GM23248 (cell line): ENCODE measurements around the gene NAV2. TPM values are rescaled to one million over a fixed set of nuclear protein-coding genes. Genes with fewer than 3 reads are reported as not detected.

Experiments
- DNase-seq: peaks from one replicate; pipeline ENCODE4 v3.0.0-alpha.2; 2015
- H2AFZ ChIP-seq: fragments of 200-600 bp; sonication (generic); 2 replicates; pipeline ENCODE4 v1.6.1; 2016; ENCODE audit warnings: antibody characterized with exemption
- H3F3A ChIP-seq: fragments of 200-600 bp; sonication (generic); 2 replicates; pipeline ENCODE4 v1.6.1; 2016; ENCODE audit warnings: mild to moderate bottlenecking, antibody characterized with exemption, mixed run types; ENCODE audit not compliant: insufficient read depth
- H3K27ac ChIP-seq: fragments of 200-600 bp; sonication (generic); 2 replicates; pipeline ENCODE4 v1.5.1; 2016; ENCODE audit warnings: mild to moderate bottlenecking
- H3K27me3 ChIP-seq: fragments of 200-600 bp; sonication (generic); replicated peaks from 2 replicates; pipeline ENCODE4 v1.6.1; 2016; ENCODE audit warnings: mild to moderate bottlenecking; ENCODE audit not compliant: insufficient read depth
- H3K36me3 ChIP-seq: fragments of 200-600 bp; sonication (generic); 2 replicates; pipeline ENCODE4 v1.6.1; 2016; ENCODE audit warnings: low read depth, mild to moderate bottlenecking
- H3K4me1 ChIP-seq: fragments of 200-600 bp; sonication (generic); 2 replicates; pipeline ENCODE4 v1.6.1; 2016; ENCODE audit warnings: mild to moderate bottlenecking; ENCODE audit not compliant: insufficient read depth
- H3K4me2 ChIP-seq: fragments of 200-600 bp; sonication (generic); one replicate; pipeline ENCODE4 v1.6.1; 2016; ENCODE audit warnings: mild to moderate bottlenecking; ENCODE audit not compliant: unreplicated experiment
- H3K4me3 ChIP-seq: fragments of 200-600 bp; sonication (generic); 2 replicates; pipeline ENCODE4 v1.5.1; 2016; ENCODE audit warnings: mild to moderate bottlenecking
- H3K79me2 ChIP-seq: fragments of 200-600 bp; sonication (generic); 2 replicates; pipeline ENCODE4 v1.6.1; 2016; ENCODE audit warnings: mild to moderate bottlenecking; ENCODE audit not compliant: insufficient read depth
- H3K9ac ChIP-seq: fragments of 200-600 bp; sonication (generic); 2 replicates; pipeline ENCODE4 v1.6.1; 2016; ENCODE audit warnings: mild to moderate bottlenecking
- H3K9me2 ChIP-seq: fragments of 200-600 bp; sonication (generic); 2 replicates; pipeline ENCODE4 v1.6.1; 2016; ENCODE audit warnings: mixed run types, mild to moderate bottlenecking, moderate library complexity; ENCODE audit not compliant: insufficient read depth
- H3K9me3 ChIP-seq: fragments of 200-600 bp; sonication (generic); one replicate; pipeline ENCODE4 v1.6.1; 2017; ENCODE audit warnings: low read depth
- H4K20me1 ChIP-seq: fragments of 200-600 bp; sonication (generic); 2 replicates; pipeline ENCODE4 v1.6.0; 2016; ENCODE audit not compliant: insufficient read depth
- EZH2 ChIP-seq: fragments of 200-600 bp; sonication (generic); IDR thresholded peaks from 2 replicates; pipeline ENCODE4 v1.6.1; 2018; ENCODE audit warnings: antibody characterized with exemption, mild to moderate bottlenecking; ENCODE audit not compliant: insufficient read depth, poor library complexity, severe bottlenecking
- EZH2phosphoT487 ChIP-seq: fragments of 200-600 bp; sonication (generic); IDR thresholded peaks from 2 replicates; pipeline ENCODE4 v1.6.1; 2018; ENCODE audit warnings: antibody characterized with exemption, moderate library complexity, mild to moderate bottlenecking, low read depth; ENCODE audit not compliant: insufficient read depth
- WGBS, 2 experiments: methylation state at CpG; one replicate each; pipeline ENCODE4 v1.1.6; 2015 to 2017; ENCODE audit warnings: low lambda C conversion rate in 2 of 2, low coverage in 1 of 2; ENCODE audit errors: missing lambda C conversion rate in 2 of 2; 5-methylcytosine and 5-hydroxymethylcytosine counted together
- in situ Hi-C: fragments of 300-500 bp; cut with MboI; formaldehyde crosslinking; loops from 2 replicates; pipeline ENCODE4 v1.15.0; 2020
- polyA plus RNA-seq: library from polyadenylated mRNA; unstranded; fragments of >200 nt; fragmentation: Nextera tagmentation; extraction: Ambion mirVana; gene quantifications from 2 replicates; pipeline ENCODE4 v1.2.1, GENCODE V29; 2016
- total RNA-seq: library from RNA; depleted of rRNA; stranded (reverse); fragments of >200 nt; shearing (Covaris generic); gene quantifications from 2 replicates; pipeline ENCODE4 v1.2.3, GENCODE V29; 2014

Gene NAV2
- total and polyA plus RNA-seq, 2 experiments from 2014 or later, result 5.7 to 11.9 TPM

GRCh38 chr11:19802773-19803293 lies 90.2 kb downstream of the NAV2 start:
- TF ChIP-seq EZH2 (no peak), EZH2phosphoT487 (no peak)
- Histone ChIP-seq H3K27me3 (no peaks in the 10 kb centered on the region), H3K9me3 (no peaks in the 10 kb centered on the region), H3K4me2 (no peak overlapping the region), H3K27ac (no peak overlapping the region), H3K36me3 (0 out of 2 replicates have a peak, but pooled peaks cover 3% of the 10 kb centered on the region), H2AFZ (no peak overlapping the region), H3F3A (peaks cover 35% of the 10 kb centered on the region), H4K20me1 (peaks cover 8% of the 10 kb centered on the region; the same call in 1 of the 2 replicates), H3K79me2 (peaks cover 99% of the 10 kb centered on the region), H3K9me2 (no peaks in the 10 kb centered on the region), H3K9ac (no peak overlapping the region), H3K4me1 (peaks cover 14% of the 10 kb centered on the region), H3K4me3 (no peak overlapping the region)
- in situ Hi-C loops, result no loop called here
- WGBS, 2 experiments, result 83 to 86% methylated on average over 4 of the region's 4 CpGs
- DNase-seq, result no peak

GRCh38 chr11:19803506-19803998 lies 90.9 kb downstream of the NAV2 start:
- Histone ChIP-seq H3K9ac (no peak overlapping the region), H3K9me2 (no peaks in the 10 kb centered on the region), H3K4me2 (no peak overlapping the region), H3K4me3 (no peak overlapping the region), H3F3A (peaks cover 35% of the 10 kb centered on the region), H3K27ac (no peak overlapping the region), H4K20me1 (peaks cover 8% of the 10 kb centered on the region; the same call in 1 of the 2 replicates), H2AFZ (no peak overlapping the region), H3K27me3 (no peaks in the 10 kb centered on the region), H3K4me1 (peaks cover 14% of the 10 kb centered on the region), H3K36me3 (0 out of 2 replicates have a peak, but pooled peaks cover 3% of the 10 kb centered on the region), H3K9me3 (no peaks in the 10 kb centered on the region), H3K79me2 (peaks cover 99% of the 10 kb centered on the region)
- in situ Hi-C loops, result no loop called here
- no peak for DNase-seq
- no peak for TF ChIP-seq EZH2
- TF ChIP-seq EZH2phosphoT487, result no peak
- 95% methylated on average over 3 of the region's 3 CpGs for WGBS, 2 experiments

GRCh38 chr11:19805376-19805775 lies 92.7 kb downstream of the NAV2 start:
- DNase-seq, result no peak
- TF ChIP-seq EZH2, result no peak
- TF ChIP-seq EZH2phosphoT487, result no peak
- Histone ChIP-seq H3K27ac (no peak overlapping the region), H3K4me2 (no peak overlapping the region), H3K36me3 (0 out of 2 replicates have a peak, but pooled peaks cover 3% of the 10 kb centered on the region), H4K20me1 (peaks cover 8% of the 10 kb centered on the region; the same call in 1 of the 2 replicates), H3K4me3 (no peak overlapping the region), H3K9me2 (no peaks in the 10 kb centered on the region), H3K4me1 (peaks cover 14% of the 10 kb centered on the region), H3K79me2 (peaks cover 100% of the 10 kb centered on the region), H3F3A (peaks cover 42% of the 10 kb centered on the region), H3K9ac (no peak overlapping the region), H2AFZ (no peak overlapping the region), H3K9me3 (no peaks in the 10 kb centered on the region), H3K27me3 (no peaks in the 10 kb centered on the region)
- in situ Hi-C loops, result no loop called here
- 73% methylated on average over 5 of the region's 5 CpGs for WGBS, 2 experiments

- WGBS, 2 experiments, result 76 to 88% methylated on average over 2 of the region's 2 CpGs
- Histone ChIP-seq H4K20me1 (peaks cover 10% of the 10 kb centered on the region; the same call in 1 of the 2 replicates), H3K79me2 (peaks cover 100% of the 10 kb centered on the region), H3K9me3 (no peaks in the 10 kb centered on the region), H3K4me1 (peaks cover 14% of the 10 kb centered on the region), H2AFZ (no peak overlapping the region), H3K4me2 (no peak overlapping the region), H3K9ac (no peak overlapping the region), H3F3A (peaks cover 41% of the 10 kb centered on the region), H3K4me3 (no peak overlapping the region), H3K9me2 (no peaks in the 10 kb centered on the region), H3K27ac (no peak overlapping the region), H3K27me3 (no peaks in the 10 kb centered on the region), H3K36me3 (0 out of 2 replicates have a peak, but pooled peaks cover 3% of the 10 kb centered on the region)
- in situ Hi-C loops, result no loop called here
- no peak for TF ChIP-seq EZH2phosphoT487
- no peak for TF ChIP-seq EZH2
- no peak for DNase-seq
Measured at GRCh38 chr11:19805827-19806226, 93.2 kb downstream of the NAV2 start.
